GM10266 (cell line): ENCODE measurements around the gene TMEM269.
"Not testable (repeated sequence)": the region's sequence is repeated elsewhere in the genome, so short reads cannot be mapped to it uniquely, and the experiment has no call there.

Source experiments
- DNase-seq: peaks from one replicate; pipeline ENCODE4 v3.0.0; 2012; ENCODE audit errors: extremely low spot score
- CTCF ChIP-seq: IDR thresholded peaks from 2 replicates; pipeline ENCODE4 v1.5.1; 2012; ENCODE audit warnings: mild to moderate bottlenecking, low read depth; ENCODE audit not compliant: control insufficient read depth, insufficient read depth; ENCODE audit errors: missing control alignments

The TMEM269 gene

GRCh38 chr1:42748461-42749410, 36.1 kb upstream of the TMEM269 start:
- DNase-seq: no peak
- no peak for TF ChIP-seq CTCF

GRCh38 chr1:42750041-42750440, 34.8 kb upstream of the TMEM269 start:
- no peak for DNase-seq
- TF ChIP-seq CTCF: no peak

DNA sequence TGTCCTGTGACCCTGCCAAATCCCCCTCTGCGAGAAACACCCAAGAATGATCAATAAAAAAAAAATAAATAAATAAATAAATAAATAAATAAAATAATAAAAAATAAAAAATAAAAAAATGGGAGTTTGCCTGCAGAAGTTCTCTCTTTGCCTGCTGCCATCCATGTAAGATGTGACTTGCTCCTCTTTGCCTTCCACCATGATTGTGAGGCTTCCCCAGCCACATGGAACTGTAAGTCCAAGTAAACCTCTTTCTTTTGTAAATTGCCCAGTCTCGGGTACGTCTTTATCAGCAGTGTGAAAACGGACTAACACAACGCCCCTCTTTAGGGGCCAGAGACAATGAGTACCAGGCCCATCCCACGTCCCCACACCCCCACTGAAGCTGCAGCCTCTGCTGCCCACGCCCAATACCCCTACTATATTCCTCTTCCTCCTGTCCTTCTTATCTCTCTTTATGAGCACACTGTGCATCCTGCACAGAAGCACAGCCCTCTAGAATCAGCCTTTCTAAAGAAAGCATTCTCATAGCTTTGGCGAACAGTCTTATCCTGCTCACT, 33.2 kb upstream of the TMEM269 start:
- DNase-seq: not testable (repeated sequence)

DNA sequence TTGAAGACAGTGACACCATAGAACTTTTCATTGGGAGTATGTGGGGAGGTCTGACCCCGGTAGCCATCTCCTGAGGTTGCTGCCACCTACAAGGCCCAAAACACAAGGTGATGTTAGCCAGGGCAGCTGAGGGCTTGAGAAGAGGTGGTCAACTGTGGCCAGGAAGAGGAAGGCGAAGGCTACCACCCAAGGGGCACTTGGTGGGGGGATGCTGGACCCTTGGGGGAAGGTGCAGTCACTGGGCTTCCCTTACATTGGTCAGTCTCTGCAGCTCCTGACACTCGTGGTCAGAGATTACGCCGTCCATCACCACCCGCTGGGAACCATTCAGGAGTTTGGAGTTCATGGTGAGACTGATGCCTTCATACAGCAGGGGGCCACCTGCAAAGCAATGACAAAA, 32.5 kb upstream of the TMEM269 start:
- no peak for TF ChIP-seq CTCF
- DNase-seq: no peak

DNA sequence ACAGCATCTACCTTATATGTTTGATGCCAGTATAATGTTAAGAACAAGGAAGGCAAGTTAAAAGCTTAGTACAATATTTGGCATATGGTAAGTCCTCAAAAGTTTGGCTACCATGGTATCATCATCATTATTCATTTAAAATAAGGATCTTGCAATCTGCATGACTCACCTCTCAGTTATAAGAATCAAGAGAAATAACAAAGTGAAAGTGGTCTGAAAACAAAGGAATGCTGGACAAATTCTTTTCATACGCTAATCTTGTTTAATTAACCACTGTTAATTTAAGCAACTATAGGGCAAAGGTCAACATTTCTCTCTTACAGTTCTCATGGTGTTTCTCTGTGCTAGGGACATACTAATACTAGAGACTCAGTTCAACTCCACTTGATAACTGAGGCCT, 31.7 kb upstream of the TMEM269 start:
- DNase-seq: no peak

GRCh38 chr1:42756956-42757891, 27.6 kb upstream of the TMEM269 start:
- TF ChIP-seq CTCF: peak; percentile 62

More for the DNA sequence above, 31.7 kb upstream of the TMEM269 start:
- TF ChIP-seq CTCF: no peak

GRCh38 chr1:42757892-42758275, 26.9 kb upstream of the TMEM269 start:
- no peak for TF ChIP-seq CTCF
- no peak for DNase-seq

More at GRCh38 chr1:42756956-42757891, 27.6 kb upstream of the TMEM269 start:
- DNase-seq: peak; percentile 80
